Measurements from ENCODE around the gene CYRIA.

DNA sequence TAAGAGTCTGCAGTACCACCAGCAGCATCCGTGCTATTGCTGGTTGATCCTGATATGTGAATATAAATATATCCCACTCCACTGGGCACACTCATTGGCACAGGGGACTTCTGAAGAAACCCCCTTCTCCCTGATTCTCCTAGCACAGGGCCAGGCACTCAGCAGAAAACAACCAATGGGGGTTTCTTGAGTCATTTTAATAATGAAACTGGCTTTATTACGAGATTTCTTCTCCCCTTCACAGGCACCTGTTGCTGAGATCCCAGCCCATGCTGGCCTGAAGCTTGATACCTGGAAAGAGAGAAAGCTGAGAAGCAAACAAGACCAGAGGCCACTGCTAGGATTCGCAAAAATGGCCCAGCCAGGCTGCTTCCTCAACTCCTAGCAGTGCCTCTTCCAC lies 17.9 kb upstream of the CYRIA start:
- TF ChIP-seq, protein P1, sequence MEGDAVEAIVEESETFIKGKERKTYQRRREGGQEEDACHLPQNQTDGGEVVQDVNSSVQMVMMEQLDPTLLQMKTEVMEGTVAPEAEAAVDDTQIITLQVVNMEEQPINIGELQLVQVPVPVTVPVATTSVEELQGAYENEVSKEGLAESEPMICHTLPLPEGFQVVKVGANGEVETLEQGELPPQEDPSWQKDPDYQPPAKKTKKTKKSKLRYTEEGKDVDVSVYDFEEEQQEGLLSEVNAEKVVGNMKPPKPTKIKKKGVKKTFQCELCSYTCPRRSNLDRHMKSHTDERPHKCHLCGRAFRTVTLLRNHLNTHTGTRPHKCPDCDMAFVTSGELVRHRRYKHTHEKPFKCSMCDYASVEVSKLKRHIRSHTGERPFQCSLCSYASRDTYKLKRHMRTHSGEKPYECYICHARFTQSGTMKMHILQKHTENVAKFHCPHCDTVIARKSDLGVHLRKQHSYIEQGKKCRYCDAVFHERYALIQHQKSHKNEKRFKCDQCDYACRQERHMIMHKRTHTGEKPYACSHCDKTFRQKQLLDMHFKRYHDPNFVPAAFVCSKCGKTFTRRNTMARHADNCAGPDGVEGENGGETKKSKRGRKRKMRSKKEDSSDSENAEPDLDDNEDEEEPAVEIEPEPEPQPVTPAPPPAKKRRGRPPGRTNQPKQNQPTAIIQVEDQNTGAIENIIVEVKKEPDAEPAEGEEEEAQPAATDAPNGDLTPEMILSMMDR (IDR thresholded peaks at IDR 0.05), result no peak
- TF ChIP-seq POLR2A (IDR thresholded peaks at IDR 0.05; ENCODE audit: low read depth), result no peak
